NOMO-1 (cell line): ENCODE results near the gene ATAD2B.

Source experiments
- DNase-seq, 2 experiments: peaks; one replicate each; lab custom pipeline; 2025; ENCODE audit not compliant: unreplicated experiment in 2 of 2; lab: John Stamatoyannopoulos, UW

The ATAD2B gene

GRCh38 chr2:23706613-23707078, 220.3 kb downstream of the ATAD2B start:
- DNase-seq = no peak

GRCh38 chr2:23705771-23706612, 220.9 kb downstream of the ATAD2B start:
- no peak for DNase-seq

GRCh38 chr2:23703583-23704385, 223.1 kb downstream of the ATAD2B start:
- DNase-seq = no peak

- DNase-seq = no peak
These were observed 223.8 kb downstream of the ATAD2B start for GRCh38 chr2:23703037-23703582.

GRCh38 chr2:23700627-23701026, 226.3 kb downstream of the ATAD2B start:
- no peak for DNase-seq

- DNase-seq = no peak
These were observed 227.4 kb downstream of the ATAD2B start for GRCh38 chr2:23699580-23699925.

GRCh38 chr2:23698721-23699579, 228.0 kb downstream of the ATAD2B start:
- DNase-seq = no peak
